Endodermal cell (in vitro differentiated cells): ENCODE measurements around the gene CSAD. TPM values are rescaled to one million over a fixed set of nuclear protein-coding genes. Genes with fewer than 3 reads are reported as not detected.

ENCODE experiments used
- DNase-seq: peaks from one replicate; pipeline ENCODE4 v3.0.0-alpha.2; 2017
- H3K27ac ChIP-seq: 2 replicates; pipeline ENCODE4 v1.5.1; 2013; ENCODE audit warnings: mild to moderate bottlenecking, low read depth, low read length, moderate library complexity
- H3K27me3 ChIP-seq: 2 replicates; pipeline ENCODE4 v1.6.1; 2013; ENCODE audit warnings: mild to moderate bottlenecking, low read length, moderate library complexity; ENCODE audit not compliant: insufficient read depth, control insufficient read depth, poor library complexity, severe bottlenecking
- H3K36me3 ChIP-seq: 2 replicates; pipeline ENCODE4 v1.7.0; 2013; ENCODE audit warnings: mild to moderate bottlenecking, low read length, moderate library complexity; ENCODE audit not compliant: control insufficient read depth, insufficient read depth
- H3K4me1 ChIP-seq: one replicate; pipeline ENCODE4 v1.7.0; 2013; ENCODE audit warnings: low read length; ENCODE audit not compliant: control insufficient read depth, insufficient read depth
- H3K4me3 ChIP-seq: 2 replicates; pipeline ENCODE4 v1.5.1; 2013; ENCODE audit warnings: mild to moderate bottlenecking, low read length, moderate library complexity
- H3K9ac ChIP-seq: 2 replicates; pipeline ENCODE4 v1.6.1; 2013; ENCODE audit warnings: mild to moderate bottlenecking, low read length, moderate library complexity; ENCODE audit not compliant: poor library complexity, severe bottlenecking; ENCODE audit errors: extremely low read depth
- H3K9me3 ChIP-seq: 2 replicates; pipeline ENCODE4 v1.6.1; 2013; ENCODE audit warnings: mild to moderate bottlenecking, low read length, moderate library complexity; ENCODE audit not compliant: control insufficient read depth
- H3K27ac Mint-ChIP-seq: 2 replicates; pipeline ENCODE4 v1.8.0; 2020; ENCODE audit warnings: mixed read lengths
- H3K27me3 Mint-ChIP-seq: 2 replicates; pipeline ENCODE4 v1.8.0; 2021; ENCODE audit warnings: mild to moderate bottlenecking, mixed read lengths; ENCODE audit not compliant: insufficient read depth
- H3K36me3 Mint-ChIP-seq: 2 replicates; pipeline ENCODE4 v1.8.0; 2020; ENCODE audit warnings: low read depth, mixed read lengths
- H3K4me1 Mint-ChIP-seq: 2 replicates; pipeline ENCODE4 v1.8.0; 2020; ENCODE audit warnings: mixed read lengths
- H3K4me3 Mint-ChIP-seq: 2 replicates; pipeline ENCODE4 v1.8.0; 2020; ENCODE audit warnings: mild to moderate bottlenecking, moderate library complexity, mixed read lengths
- H3K9me3 Mint-ChIP-seq: 2 replicates; pipeline ENCODE4 v1.8.0; 2020; ENCODE audit warnings: mild to moderate bottlenecking, mixed read lengths
- WGBS, 2 experiments: methylation state at CpG; one replicate each; pipeline versions ENCODE4 v1.1.5 to v1.1.7; 2013; ENCODE audit warnings: missing lambda C conversion rate in 2 of 2, mixed read lengths in 1 of 2; ENCODE audit not compliant: insufficient coverage in 1 of 2, insufficient read length in 1 of 2; 5-methylcytosine and 5-hydroxymethylcytosine counted together
- total RNA-seq, 2 donors: library from RNA; stranded (reverse); fragmentation: NEBNext Ultra II Directional in 1 of 2; extraction: Animal tissue kit (Norgen Biotek cat#: 25700) in 1 of 2; gene quantifications; 2 replicates in 1 of 2; 3 replicates in 1 of 2; pipeline ENCODE4 v1.2.1, GENCODE V29; 2021
- TF ChIP-seq, protein P1 (sequence below): fragments of 200-600 bp; sonication (generic); conservative IDR thresholded peaks from 2 replicates; pipeline ENCODE4 v1.5.0; 2021; ENCODE audit warnings: antibody characterized with exemption, mild to moderate bottlenecking

The CSAD gene
- total RNA-seq, 2 donors from 2014 or later = 24.9 to 38.2 TPM

- 93 to 96% methylated on average over 6 to 8 of the region's 8 CpGs for WGBS, 2 experiments
- H3K9me3 Mint-ChIP-seq = peaks cover 4% of the 10 kb centered on the region
- Histone ChIP-seq H3K9ac (no peak overlapping the region), H3K4me3 (no peak overlapping the region), H3K36me3 (no peaks in the 10 kb centered on the region), H3K9me3 (no peaks in the 10 kb centered on the region), H3K4me1 (no peaks in the 10 kb centered on the region), H3K27ac (no peak overlapping the region), H3K27me3 (no peaks in the 10 kb centered on the region)
- TF ChIP-seq, protein P1, sequence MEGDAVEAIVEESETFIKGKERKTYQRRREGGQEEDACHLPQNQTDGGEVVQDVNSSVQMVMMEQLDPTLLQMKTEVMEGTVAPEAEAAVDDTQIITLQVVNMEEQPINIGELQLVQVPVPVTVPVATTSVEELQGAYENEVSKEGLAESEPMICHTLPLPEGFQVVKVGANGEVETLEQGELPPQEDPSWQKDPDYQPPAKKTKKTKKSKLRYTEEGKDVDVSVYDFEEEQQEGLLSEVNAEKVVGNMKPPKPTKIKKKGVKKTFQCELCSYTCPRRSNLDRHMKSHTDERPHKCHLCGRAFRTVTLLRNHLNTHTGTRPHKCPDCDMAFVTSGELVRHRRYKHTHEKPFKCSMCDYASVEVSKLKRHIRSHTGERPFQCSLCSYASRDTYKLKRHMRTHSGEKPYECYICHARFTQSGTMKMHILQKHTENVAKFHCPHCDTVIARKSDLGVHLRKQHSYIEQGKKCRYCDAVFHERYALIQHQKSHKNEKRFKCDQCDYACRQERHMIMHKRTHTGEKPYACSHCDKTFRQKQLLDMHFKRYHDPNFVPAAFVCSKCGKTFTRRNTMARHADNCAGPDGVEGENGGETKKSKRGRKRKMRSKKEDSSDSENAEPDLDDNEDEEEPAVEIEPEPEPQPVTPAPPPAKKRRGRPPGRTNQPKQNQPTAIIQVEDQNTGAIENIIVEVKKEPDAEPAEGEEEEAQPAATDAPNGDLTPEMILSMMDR = no peak
- peaks cover 35% of the 10 kb centered on the region for H3K27me3 Mint-ChIP-seq
- H3K4me1 Mint-ChIP-seq = peaks cover 12% of the 10 kb centered on the region
- no peak for DNase-seq
- no peak overlapping the region for H3K4me3 Mint-ChIP-seq
- no peak overlapping the region for H3K27ac Mint-ChIP-seq
- H3K36me3 Mint-ChIP-seq = no peaks in the 10 kb centered on the region
Measured at GRCh38 chr12:53115891-53116648, 64.7 kb downstream of the CSAD start.

DNA sequence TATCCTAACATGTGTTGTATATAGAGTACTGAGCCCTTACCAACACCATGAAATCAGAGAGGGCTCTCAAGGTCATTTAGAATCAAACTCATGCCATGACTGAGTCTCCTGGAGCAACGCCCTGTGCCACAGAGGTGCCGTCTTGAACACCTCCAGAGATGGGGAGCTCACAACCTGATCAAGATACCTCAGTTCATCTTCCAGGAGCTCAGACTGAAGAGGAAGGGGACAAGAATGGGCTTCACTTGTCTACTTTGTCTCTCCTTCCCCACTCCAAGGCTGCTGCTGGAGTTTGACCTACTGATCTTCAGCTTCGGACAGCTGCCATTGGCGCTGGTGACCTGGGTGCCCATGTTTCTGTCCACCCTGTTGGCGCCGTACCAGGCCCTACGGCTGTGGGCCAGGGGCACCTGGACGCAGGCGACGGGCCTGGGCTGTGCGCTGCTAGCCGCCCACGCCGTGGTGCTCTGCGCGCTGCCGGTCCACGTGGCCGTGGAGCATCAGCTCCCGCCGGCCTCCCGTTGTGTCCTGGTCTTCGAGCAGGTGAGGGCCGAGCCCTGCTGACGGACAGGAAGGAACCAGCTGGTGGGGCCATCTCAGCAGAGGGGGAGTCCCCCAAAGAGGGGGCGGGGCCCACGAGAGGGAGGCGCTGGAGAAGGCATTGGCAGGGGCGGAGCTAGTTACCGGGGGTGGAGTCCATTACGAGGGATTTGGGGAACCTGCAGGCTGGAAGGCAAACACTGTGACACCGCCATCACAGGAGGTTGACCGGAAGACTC is 65.4 kb downstream of the CSAD start:
- H3K36me3 Mint-ChIP-seq = no peaks in the 10 kb centered on the region
- Histone ChIP-seq H3K9me3 (peaks cover 3% of the 10 kb centered on the region), H3K36me3 (no peaks in the 10 kb centered on the region), H3K4me1 (no peaks in the 10 kb centered on the region), H3K9ac (no peak overlapping the region), H3K27ac (no peak overlapping the region), H3K4me3 (no peak overlapping the region), H3K27me3 (no peaks in the 10 kb centered on the region)
- WGBS, 2 experiments = 93 to 94% methylated on average over 24 to 33 of the region's 33 CpGs
- no peak overlapping the region for H3K27ac Mint-ChIP-seq
- H3K9me3 Mint-ChIP-seq = peaks cover 5% of the 10 kb centered on the region
- TF ChIP-seq, protein P1 = no peak
- peaks cover 28% of the 10 kb centered on the region for H3K27me3 Mint-ChIP-seq
- peak; percentile 91 for DNase-seq
- peaks cover 12% of the 10 kb centered on the region for H3K4me1 Mint-ChIP-seq
- no peak overlapping the region for H3K4me3 Mint-ChIP-seq

DNA sequence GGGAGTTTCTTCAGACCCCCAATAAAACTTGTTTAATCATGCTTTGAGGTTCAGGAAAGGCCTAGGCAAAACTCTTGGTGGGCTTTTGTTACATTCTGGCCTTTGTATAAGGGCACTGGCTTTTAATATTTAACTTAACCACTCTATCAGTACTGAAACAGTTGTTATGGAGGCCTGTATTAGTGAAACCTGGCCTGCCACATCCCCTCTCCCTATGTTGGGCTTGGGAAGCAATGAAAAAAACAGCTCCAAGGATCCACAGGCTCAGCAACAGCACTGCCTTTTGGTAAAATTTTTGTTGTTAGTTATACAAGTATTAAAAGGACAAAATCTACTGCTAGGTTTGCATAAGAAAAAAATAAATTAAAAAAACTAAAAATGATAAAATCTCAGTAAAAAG is 66.8 kb downstream of the CSAD start:
- Histone ChIP-seq H3K4me1 (no peaks in the 10 kb centered on the region), H3K4me3 (no peak overlapping the region), H3K9me3 (peaks cover 12% of the 10 kb centered on the region), H3K36me3 (no peaks in the 10 kb centered on the region), H3K27ac (no peak overlapping the region), H3K27me3 (no peaks in the 10 kb centered on the region), H3K9ac (no peak overlapping the region)
- Mint-ChIP-seq H3K4me3 (no peak overlapping the region), H3K27ac (no peak overlapping the region), H3K36me3 (peaks cover 2% of the 10 kb centered on the region), H3K9me3 (peaks cover 15% of the 10 kb centered on the region), H3K27me3 (peaks cover 18% of the 10 kb centered on the region), H3K4me1 (peaks cover 12% of the 10 kb centered on the region)
- DNase-seq = no peak
- TF ChIP-seq, protein P1 = no peak
